Hepatic stellate cell (primary cell): ENCODE data around the gene CD163.
"Not testable (repeated sequence)": the region's sequence is repeated elsewhere in the genome, so short reads cannot be mapped to it uniquely, and the experiment has no call there.

Source experiments
- DNase-seq: peaks from one replicate; pipeline ENCODE4 v3.0.0; 2011; ENCODE audit warnings: low spot score

The CD163 gene

DNA sequence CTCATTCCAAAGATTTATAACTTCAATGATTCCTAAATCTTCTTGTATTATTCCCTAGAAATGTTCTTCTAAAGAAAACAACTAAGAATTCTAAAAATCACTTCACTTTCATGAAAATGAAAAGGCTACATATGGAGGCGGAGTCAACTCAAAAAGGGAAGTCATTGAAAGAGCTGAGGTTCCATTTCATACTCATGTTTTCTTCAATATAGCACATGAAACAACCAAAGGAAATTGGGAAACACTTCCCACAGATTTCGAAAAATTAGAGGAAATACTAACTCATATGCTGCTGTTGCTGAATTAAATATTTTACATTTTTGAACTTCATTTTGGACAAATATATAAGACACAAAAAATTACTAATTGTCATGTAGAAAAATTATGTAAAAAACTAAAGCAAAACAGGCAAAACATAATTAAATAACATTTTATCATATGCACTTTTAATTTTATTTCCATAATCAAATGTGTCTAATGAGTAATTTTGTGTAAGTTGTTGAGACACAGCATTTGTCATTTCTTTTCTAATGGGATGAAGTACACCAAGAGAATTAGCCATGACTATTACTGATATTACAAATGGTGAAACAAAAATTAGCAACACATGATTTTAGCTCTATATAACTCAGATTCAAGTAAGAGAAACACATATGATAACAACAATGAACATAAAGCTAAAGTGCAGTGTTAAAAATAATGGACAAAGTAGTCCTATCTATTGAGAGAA lies at the start of gene CD163:
Gene CD163 (minus strand): TSS at position 92 of the 730 bp plus-strand sequence. CDS start 87 bp downstream, at position 5.
- DNase-seq, result no peak

DNA sequence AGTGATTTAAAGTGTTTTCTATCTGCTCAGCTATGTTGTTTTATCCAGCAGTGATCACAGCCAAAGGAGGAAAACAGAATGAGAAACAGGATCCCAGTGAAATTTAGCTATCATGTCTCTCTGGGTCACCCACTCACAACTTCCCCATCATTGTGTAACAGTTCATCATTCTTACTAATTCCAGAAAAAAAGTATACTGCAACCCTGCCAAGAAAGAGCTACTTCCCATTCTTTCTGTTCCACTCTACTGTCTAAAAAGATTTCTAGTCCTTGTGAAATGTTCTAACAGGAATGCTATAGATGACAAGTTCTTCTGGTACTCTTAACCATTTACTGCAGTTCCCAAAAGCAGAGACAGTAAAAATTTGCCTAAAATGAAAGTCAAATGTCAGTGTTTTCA lies 39.2 kb upstream of the CD163 start:
- peak; percentile 4 for DNase-seq

DNA sequence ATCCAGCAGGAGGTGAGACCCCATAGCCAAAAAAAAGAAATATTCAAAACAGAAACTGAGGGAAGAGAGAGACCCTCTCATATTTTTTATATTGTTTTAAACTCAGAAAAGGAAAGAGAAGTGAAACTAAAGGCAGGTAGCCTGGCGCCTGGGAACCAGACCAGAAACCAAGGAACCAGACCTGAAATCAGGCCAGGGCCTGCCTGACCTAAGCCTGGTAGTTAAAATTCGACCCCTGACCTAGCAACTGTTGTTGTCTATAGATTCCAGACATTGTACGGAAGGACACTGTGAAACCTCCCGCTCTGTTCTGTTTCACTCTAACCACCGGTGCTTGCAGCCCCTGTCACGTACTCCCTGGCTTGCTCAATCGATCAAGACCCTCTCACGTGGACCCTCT lies 38.5 kb upstream of the CD163 start:
- no peak for DNase-seq

DNA sequence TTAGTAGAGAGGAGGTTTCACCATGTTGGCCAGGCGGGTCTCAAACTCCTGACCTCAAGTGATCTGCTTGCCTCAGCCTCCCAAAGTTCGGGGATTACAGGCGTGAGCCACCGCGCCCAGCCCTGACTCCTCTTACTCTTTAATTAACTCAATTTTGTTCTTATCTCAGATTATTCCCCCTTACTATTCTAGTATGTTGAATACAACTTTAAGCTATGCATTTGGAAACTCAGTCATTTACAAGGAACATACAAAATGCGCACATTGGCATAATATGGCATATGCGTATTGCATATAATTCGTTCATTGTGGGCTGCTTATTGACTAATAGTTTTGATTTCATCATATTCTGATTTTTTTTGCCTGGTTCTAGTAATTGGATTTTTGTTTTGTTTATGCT lies 10.8 kb upstream of the CD163 start:
- no peak for DNase-seq

DNA sequence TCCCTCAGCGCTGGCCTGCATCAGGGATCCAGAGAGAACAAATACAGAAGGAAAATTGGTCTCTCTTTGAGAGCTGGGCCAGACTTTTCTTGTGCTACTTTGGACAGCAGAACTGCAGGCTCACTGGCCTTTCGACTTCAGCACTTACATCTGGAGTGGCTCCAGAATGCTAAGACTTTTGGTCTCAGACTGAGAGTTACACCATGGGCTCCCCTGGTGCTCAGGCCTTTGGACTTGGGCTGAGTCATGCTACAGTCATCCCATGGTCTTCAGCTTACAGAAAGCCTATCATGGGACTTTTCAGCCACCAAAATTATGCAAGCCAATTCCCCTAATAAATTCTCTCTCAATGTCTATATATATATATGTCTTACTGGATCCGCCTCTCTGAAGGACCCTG lies 9.0 kb upstream of the CD163 start:
- peak; percentile 31 for DNase-seq

DNA sequence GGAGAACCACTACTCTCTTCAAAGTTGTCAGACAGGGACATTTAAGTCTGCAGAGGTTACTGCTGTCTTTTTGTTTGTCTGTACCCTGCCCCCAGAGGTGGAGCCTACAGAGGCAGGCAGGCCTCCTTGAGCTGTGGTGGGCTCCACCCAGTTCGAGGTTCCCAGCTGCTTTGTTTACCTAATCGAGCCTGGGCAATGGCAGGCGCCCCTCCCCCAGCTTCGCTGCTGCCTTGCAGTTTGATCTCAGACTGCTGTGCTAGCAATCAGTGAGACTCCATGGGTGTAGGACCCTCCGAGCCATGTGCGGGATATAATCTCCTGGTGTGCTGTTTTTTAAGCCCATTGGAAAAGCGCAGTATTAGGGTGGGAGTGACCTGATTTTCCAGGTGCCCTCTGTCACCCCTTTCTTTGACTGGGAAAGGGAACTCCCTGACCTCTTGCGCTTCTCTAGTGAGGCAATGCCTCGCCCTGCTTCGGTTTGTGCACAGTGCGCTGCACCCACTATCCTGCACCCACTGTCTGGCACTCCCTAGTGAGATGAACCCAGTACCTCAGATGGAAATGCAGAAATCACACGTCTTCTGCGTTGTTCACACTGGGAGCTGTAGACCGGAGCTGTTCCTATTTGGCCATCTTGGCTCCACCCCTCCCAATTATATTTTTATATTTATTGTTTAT lies 6.4 kb upstream of the CD163 start:
- DNase-seq, result not testable (repeated sequence)

DNA sequence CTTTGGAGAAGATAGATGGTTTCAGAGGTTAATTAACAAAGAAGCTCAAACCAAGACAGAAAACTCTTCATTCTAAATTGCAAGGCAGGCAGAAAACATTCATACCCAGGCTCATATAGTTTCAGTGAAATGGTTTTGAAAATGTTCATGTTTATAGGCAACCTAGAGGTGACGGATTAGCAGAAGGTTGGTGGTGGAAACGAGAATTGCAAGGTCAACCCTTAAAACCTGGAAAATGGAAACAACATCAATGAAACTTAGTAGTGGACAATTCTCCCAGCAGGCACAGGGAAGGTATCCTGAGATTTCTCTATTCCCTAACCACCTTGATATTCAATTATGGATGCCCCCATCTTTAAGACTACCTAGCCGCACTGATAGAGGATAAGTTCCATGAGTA lies 965 bp downstream of the CD163 start:
- no peak for DNase-seq

DNA sequence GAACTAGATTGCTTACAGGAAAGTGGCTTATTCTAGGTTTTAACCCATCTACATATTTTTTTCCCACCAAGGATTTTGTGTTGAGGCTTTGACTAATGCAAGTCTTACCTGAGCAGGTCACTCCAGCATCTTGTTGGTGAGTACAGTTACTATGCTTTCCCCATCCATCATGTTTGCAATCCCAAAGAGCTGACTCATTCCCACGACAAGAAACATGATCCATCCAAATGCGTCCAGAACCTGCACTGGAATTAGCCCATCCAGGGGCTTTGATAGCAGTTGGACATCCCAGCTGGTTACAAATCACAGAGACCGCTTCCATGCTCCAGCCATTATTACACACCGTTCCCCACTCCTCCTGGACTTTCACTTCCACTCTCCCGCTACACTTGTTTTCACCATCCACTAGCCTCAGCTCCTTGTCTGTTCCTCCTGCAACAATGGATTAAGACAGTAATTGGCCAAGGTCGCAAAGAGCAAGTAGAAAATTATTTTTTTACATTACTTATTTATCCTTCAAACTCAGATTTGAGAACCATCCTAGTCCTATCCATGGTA lies 2.5 kb downstream of the CD163 start:
- no peak for DNase-seq

DNA sequence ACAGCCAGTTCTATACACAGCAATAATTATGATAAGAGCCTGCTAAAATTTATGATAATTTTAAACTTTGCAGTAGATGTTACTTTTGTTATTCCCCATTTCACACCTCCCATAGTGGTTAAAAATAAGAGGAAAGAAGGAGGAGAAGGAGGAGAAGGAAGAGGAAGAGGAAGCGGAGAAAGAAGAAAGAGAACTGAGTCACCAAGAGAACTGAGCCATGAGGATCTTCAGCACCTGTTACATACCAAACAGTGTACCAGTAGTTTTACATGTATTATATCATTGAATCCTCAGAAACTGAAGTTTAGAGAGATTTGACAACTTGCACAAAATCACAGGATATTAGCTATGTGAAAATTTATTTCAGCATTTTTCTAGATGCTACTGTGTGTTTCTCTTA lies 3.9 kb downstream of the CD163 start:
- DNase-seq, result no peak

DNA sequence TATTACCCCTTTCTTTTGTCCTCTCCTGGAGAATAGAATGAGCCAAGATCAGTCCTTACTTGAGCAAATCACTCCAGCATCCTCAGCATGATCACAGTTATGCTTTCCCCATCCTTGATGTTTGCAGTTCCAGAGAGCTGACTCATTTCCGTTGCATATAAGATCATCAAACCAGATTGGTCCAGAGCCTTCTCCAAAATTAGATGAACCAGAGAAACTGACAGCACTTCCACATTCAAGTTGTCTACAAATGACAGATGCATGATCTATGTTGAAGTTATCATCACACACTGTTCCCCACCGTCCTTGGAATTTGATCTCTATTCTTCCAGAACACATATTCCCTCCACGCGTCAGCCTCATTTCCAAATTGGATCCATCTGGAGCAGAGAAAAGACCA lies 4.8 kb downstream of the CD163 start:
- peak; percentile 32 for DNase-seq

DNA sequence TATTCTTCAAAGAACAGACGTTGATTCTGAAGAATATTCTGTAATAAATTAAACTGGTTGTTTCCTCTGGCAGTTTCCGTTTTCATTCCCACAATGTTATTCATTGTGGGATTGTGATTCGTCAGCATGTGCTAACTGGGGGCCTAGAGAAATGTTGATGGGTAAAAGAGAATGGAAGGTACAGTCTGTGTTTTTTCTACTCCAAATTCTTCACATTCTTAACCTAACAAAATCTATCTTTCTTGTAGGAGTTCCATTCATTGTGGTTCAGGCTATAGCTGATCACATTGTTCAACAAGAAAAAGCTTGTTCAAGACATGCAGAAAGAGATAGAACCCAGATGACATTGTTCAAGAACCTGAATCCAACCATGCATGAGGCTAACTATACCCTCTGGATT lies 5.9 kb downstream of the CD163 start:
- DNase-seq, result peak; percentile 5

DNA sequence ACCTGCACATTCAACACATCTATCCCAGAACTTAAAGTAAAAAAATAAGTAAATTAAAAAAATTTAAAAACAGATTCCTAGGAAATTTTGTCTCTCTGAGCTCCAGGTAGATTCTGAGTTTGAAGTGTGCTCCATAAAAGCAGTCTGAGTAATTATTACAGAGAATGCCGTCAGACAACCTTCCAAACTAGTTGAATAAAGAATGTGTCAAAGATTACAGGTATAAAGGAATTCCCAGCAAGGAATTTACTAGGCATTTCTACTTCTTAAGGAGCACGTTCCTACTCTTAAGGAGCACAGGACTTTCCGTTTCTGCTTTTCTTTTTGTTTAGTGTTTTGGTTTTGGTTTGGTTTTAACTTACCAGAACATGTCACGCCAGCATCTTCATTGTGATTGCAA lies 7.1 kb downstream of the CD163 start:
- DNase-seq, result no peak

DNA sequence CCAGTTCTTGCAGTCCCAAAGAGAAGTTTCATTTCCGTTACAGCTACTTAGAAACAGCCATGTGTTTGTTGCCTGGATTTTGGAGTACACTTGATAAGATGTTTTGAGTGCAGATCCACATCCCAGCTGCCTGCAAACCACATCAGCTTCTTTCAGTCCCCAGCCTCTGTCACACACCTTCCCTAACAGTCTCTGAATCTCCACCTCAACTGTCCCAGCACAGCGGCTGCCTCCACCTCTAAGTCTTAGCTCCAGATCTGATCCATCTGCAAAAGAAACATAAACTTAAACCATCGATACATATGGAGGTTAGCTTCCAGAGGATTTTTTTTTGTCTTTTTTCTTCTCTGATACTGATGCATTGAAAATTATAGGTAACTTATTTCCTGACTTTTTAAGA lies 8.4 kb downstream of the CD163 start:
- DNase-seq, result no peak

DNA sequence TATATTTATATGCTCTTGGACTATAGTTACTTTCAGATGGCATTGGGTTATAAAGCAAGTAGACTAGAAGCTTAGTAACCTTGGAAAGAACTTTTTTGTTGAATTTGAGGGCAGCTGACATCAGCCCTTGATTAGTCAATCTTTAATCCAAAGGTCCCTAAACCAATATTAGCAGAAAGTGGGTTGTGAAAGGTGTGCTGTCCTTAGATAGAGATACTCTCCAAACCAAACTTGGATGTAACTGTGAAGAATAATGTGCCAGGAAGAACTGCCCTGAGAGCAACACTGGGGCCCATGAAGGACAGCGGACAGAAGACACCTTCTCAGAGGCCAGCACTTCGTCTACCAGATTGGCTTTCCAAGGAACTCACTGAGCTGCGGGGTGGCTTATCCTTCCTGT lies 10.6 kb downstream of the CD163 start:
- no peak for DNase-seq

DNA sequence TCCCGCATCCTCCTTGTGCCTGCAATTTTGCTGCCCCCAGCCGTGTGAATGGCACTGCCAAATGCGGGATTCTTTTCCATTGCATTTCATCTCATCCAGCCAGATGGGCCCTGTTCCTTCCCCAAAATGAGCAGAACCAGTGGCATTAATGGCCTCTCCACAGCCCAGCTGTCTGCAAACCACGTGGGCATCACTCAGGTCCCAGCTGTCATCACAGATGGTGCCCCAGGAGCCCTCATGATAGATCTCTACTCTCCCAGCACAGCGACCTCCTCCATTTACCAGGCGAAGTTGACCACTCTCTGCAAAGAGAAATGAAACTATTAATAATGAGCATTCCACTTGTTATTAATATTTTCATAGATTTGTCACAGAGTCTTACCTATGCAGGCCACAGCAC lies 17.1 kb downstream of the CD163 start:
- no peak for DNase-seq

DNA sequence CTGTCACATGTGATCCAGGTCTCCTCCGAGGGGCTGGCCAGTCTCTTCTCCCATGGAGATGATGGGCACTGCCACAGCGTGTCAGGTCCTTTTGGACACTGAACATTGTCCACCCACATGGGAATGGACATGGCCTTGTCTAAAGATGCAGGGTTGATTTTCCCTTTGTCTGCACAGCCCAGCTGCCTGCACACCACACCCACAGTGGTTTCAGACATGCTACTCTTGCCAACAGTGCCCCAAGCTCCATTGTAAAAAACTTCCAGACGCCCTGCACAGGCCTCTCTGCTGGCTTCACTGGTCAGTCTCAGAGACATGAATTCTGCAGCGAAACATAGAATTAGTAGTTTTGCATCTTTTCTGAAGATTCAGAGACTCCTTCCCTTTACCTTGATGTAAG lies 18.5 kb downstream of the CD163 start:
- DNase-seq, result no peak

DNA sequence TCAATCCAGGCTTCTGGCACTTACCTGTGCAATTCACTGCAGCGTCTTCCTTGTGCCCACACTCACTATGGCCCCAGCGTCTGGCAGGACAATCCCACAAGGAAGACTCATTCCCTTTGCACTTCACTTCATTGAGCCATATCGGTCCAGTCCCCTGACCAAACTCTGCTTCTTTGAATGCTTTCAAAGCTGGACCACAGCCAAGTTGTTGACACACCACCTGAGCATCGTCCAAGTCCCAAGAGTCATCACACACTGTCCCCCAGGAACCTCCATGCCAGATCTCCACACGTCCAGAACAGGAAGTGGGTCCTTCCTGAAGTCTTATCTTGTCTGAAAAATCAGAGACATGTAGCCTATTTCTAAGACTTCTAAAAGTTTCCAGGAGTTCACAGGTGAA lies 20.2 kb downstream of the CD163 start:
- DNase-seq, result no peak

DNA sequence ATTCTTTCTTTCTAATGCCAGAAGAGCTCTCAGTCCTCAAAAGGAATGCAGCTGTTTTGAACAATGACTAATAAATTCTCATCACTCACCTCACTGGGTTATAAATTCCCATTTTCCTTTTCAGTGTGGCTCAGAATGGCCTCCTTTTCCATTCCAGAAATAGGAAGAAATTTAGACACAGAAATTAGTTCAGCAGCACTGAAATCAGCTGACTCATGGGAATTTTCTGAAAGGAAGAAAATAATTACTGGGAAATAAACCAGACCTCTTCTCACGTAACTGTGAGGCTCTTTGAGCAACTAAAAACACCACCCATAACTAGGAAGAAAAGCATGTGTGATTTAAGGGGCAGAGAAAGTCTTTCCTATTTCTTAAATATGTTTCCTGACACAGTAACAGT lies 23.8 kb downstream of the CD163 start:
- DNase-seq, result no peak

DNA sequence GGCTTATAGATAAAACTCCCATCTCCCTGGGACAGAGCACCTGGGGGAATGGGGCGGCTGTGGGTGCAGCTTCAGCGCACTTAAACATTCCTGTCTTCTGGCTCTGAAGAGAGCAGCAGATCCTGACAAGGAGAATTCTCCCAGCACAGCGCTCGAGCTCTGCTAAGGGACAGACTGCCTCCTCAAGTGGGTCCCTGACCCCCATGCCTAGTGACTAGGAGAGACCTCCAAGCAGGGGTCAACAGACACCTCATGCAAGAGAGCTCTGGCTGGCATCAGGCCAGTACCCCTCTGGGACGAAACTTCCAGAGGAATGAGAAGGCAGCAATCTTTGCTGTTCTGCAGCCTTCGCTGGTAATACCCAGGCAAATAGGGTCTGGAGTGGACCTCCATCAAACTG lies 31.5 kb downstream of the CD163 start:
- DNase-seq, result no peak

DNA sequence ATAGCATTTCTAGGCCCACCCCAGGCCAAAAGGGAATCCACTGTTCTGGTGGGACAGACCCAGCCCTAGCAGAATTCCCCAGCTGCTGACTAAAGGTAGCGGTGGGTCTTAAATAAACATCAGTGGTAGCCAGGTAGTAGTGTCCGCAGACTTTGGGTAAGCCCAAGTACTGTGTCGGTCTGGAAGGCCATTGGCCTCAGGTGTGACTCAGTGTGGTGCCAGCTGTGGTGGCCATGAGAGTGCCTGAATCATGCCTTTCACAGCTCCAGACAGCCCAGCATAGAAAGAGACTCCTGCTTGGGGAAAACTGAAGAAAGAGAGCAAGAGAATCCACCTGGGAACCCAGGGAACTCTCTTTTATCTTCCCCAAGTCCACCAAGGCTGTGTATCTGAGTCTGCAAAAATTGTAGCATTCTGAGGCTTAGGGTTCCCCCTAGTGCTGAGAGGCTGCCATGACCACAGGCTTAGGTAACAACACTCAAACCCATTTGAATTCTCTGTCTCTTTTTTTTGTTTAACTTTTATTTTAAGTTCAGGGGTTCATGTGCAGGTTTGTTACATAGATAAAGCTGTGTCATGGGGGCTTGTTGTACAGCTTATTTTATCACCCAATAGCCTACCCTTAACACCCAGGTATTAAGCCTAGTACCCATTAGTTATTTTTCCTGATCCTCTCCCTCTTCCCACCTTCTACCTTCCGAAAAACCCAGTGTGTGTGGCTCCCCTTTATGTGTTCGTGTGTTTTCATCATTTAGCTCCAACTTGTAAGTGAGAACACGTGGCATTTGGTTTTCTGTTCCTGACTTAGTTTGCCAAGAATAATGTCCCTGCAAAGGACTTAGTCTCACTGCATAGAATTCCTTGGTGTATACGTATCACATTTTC lies 43.0 kb downstream of the CD163 start:
- DNase-seq, result peak; percentile 32

DNA sequence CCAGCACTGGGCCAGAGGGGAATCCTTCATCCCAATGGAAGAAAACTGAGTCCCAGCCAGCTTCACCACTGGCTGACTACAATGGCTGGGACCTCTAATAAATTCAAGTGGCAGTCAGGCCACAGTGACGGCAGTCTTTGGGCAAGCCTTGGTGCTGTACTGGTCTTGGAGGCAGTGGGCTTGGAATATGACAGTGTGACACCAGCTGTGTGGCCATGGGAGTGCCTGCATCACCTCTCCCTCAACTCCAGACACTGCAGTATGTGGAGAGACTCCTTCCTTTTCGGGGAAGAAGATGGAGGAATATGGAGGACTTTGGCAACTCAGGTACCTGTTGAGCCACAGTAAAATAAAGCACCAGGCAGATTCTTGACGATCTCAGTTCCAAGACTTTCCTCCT lies 43.6 kb downstream of the CD163 start:
- no peak for DNase-seq

DNA sequence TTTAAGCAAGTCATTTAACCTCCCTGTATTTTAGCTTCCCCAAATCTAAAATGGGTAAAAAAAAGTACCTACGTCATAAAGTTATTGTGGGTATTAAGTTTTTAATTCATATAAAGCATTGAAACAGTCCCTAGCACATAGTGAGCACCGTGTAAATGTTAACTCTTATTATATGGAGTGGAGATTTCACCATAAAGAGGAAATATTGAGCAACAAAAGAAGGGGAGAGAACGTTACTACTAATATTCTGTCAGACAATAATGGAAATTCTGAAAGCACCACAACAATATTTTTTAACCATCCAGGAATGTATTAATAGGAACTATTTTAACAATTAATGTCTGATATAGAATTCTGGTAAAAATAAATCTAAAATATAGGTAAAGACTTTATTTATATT lies 51.8 kb downstream of the CD163 start:
- no peak for DNase-seq

DNA sequence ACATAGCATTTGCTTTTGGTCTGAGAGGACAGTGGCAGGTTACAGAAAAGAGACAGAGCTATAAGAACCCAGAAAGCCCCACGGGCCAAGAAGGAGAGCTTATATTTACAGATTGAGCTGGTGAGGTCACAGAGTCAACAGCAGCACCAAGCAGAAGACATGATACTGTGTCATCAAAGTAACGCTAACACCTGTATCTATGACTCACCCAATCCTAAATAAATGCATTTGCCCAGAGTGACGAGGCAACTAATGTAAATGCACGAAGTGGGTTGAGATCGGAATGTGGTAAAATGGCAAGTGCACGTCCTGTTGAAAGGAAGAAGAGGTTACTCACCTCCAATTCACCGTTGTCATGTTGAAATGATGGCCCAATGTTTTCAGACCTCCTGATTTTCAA lies 52.9 kb downstream of the CD163 start:
- DNase-seq, result no peak
